HL-60 (cell line): ENCODE results near the gene SPEF1.

Source experiments
- CTCF ChIP-seq: IDR thresholded peaks from one replicate; pipeline ENCODE4 v1.5.1; 2011; ENCODE audit warnings: low read length, control low read depth, inconsistent platforms; ENCODE audit not compliant: insufficient read depth
- POLR2AphosphoS5 ChIP-seq: IDR thresholded peaks from 2 replicates; pipeline ENCODE4 v1.6.1; 2012; ENCODE audit warnings: low read depth
- TF ChIP-seq, protein P1 (sequence below): IDR thresholded peaks from 2 replicates; pipeline ENCODE4 v1.6.1; 2012; ENCODE audit warnings: low read depth; ENCODE audit not compliant: insufficient replicate concordance

DNA sequence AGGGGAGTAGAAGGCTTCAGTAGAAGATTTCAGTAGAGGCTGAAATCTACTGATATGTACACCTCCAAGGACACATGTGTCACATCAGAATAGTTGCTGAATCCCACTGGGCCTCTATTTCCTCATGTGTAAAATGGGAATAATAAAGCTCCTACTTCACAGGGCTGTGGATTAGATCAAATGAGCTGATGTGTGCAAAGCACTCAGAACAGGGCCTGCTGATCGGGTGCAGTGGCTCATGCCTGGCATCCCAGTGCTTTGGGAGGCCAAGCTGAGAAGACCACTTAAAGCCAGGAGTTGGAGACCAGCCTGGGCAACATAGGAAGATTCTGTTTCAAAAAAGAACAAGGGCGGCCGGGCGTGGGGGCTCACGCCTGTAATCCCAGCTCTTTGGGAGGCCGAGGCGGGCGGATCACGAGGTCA lies 31.0 kb upstream of the SPEF1 start:
- TF ChIP-seq POLR2AphosphoS5 (no peak), CTCF (no peak)
- TF ChIP-seq, protein P1, sequence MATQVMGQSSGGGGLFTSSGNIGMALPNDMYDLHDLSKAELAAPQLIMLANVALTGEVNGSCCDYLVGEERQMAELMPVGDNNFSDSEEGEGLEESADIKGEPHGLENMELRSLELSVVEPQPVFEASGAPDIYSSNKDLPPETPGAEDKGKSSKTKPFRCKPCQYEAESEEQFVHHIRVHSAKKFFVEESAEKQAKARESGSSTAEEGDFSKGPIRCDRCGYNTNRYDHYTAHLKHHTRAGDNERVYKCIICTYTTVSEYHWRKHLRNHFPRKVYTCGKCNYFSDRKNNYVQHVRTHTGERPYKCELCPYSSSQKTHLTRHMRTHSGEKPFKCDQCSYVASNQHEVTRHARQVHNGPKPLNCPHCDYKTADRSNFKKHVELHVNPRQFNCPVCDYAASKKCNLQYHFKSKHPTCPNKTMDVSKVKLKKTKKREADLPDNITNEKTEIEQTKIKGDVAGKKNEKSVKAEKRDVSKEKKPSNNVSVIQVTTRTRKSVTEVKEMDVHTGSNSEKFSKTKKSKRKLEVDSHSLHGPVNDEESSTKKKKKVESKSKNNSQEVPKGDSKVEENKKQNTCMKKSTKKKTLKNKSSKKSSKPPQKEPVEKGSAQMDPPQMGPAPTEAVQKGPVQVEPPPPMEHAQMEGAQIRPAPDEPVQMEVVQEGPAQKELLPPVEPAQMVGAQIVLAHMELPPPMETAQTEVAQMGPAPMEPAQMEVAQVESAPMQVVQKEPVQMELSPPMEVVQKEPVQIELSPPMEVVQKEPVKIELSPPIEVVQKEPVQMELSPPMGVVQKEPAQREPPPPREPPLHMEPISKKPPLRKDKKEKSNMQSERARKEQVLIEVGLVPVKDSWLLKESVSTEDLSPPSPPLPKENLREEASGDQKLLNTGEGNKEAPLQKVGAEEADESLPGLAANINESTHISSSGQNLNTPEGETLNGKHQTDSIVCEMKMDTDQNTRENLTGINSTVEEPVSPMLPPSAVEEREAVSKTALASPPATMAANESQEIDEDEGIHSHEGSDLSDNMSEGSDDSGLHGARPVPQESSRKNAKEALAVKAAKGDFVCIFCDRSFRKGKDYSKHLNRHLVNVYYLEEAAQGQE: no peak
